ENCODE measurements around the gene HMX1.

DNA sequence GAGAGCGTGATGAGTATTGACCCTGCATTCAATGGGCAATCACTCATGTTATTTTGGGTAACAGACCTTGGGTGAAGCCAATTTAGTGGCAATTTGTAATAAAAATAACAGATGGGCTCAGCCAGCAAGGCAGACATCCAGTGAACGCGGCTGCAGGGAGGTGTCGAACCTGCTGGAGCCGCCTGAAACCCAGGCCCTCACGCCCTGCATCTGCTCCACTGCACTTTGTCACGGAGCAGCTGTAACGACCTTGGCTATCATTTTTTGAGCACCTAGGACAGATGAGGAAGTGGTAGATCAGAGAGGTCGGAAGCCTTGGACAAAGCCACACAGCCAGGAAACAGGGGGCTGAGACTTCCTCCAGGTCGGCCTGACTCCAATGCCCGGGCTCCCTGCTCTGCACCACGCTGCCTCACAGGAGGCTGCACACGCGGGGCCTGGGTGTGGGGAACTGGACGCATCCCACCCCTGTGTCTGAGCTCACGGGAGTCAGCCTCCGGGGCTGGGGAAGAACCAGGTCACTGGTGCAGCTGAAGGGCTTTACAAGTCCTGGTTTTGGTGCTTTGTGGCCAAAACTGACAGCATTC, 19.4 kb downstream of the HMX1 start:
- TF ChIP-seq, protein P1, sequence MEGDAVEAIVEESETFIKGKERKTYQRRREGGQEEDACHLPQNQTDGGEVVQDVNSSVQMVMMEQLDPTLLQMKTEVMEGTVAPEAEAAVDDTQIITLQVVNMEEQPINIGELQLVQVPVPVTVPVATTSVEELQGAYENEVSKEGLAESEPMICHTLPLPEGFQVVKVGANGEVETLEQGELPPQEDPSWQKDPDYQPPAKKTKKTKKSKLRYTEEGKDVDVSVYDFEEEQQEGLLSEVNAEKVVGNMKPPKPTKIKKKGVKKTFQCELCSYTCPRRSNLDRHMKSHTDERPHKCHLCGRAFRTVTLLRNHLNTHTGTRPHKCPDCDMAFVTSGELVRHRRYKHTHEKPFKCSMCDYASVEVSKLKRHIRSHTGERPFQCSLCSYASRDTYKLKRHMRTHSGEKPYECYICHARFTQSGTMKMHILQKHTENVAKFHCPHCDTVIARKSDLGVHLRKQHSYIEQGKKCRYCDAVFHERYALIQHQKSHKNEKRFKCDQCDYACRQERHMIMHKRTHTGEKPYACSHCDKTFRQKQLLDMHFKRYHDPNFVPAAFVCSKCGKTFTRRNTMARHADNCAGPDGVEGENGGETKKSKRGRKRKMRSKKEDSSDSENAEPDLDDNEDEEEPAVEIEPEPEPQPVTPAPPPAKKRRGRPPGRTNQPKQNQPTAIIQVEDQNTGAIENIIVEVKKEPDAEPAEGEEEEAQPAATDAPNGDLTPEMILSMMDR (IDR thresholded peaks at IDR 0.05) = no peak
- TF ChIP-seq POLR2A (IDR thresholded peaks at IDR 0.05) = no peak
